ENCODE results near the gene HLA-DMB. TPM values are rescaled to one million over a fixed set of nuclear protein-coding genes. Genes with fewer than 3 reads are reported as not detected.
A peak's percentile ranks its signal among the peaks of the same experiment; 100 is the strongest.

Gene HLA-DMB
- total RNA-seq, 2 donors from 2014 or later: 6.7 to 28.8 TPM

DNA sequence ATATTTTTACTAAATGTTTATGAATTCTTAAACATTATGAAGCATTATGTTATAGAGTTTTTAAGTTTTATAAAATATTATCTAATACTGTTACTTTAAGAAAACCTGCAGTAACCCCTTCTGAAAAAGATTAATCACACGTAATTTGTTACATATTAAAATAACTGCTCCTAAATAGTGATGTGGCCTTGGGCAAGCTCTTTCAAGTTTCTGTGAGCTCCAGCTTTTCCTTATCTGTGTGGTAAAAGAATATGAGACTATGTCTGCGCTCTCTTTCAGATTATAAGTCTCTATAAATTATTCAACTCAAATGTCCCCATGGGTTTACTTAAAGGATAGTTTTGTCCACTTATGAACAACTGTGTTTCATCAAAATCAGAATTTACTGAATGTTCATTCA lies 31.9 kb downstream of the HLA-DMB start:
- Histone ChIP-seq H3K27me3 (no peaks in the 10 kb centered on the region), H3K4me3 (no peak overlapping the region), H3K9me3 (no peaks in the 10 kb centered on the region), H3K36me3 (no peaks in the 10 kb centered on the region), H3K4me1 (no peaks in the 10 kb centered on the region), H3K9ac (ENCODE audit: low read depth in 2 of 2, low read length in 2 of 2) (no peak overlapping the region), H3K27ac (no peak overlapping the region)
- intact Hi-C loops (cut with DNase I): no loop called here
- TF ChIP-seq, protein P1, sequence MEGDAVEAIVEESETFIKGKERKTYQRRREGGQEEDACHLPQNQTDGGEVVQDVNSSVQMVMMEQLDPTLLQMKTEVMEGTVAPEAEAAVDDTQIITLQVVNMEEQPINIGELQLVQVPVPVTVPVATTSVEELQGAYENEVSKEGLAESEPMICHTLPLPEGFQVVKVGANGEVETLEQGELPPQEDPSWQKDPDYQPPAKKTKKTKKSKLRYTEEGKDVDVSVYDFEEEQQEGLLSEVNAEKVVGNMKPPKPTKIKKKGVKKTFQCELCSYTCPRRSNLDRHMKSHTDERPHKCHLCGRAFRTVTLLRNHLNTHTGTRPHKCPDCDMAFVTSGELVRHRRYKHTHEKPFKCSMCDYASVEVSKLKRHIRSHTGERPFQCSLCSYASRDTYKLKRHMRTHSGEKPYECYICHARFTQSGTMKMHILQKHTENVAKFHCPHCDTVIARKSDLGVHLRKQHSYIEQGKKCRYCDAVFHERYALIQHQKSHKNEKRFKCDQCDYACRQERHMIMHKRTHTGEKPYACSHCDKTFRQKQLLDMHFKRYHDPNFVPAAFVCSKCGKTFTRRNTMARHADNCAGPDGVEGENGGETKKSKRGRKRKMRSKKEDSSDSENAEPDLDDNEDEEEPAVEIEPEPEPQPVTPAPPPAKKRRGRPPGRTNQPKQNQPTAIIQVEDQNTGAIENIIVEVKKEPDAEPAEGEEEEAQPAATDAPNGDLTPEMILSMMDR (IDR thresholded peaks at IDR 0.05): no peak
- no peak for DNase-seq

DNA sequence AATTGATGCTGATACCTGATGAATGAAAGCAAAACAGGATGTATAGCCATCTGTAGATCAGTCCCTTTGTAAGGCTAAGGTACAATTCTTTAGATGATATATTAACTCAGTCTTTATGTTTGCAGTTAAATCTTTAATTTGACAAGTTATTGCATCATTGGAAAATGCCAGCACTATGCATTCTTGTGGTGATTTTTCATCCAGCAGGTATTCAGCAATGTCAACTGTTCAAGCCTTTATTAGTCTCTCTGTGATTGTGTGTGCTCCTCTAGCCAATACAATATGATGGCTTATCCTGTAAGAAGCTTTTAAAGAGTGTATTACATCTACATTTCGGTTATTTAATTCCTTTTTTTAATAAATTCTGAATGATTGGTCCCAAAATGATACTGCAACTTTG lies 34.3 kb downstream of the HLA-DMB start:
- intact Hi-C loops (cut with DNase I): no loop called here
- Histone ChIP-seq H3K9me3 (no peaks in the 10 kb centered on the region), H3K4me3 (no peak overlapping the region), H3K9ac (ENCODE audit: low read depth in 2 of 2, low read length in 2 of 2) (no peak overlapping the region), H3K36me3 (no peaks in the 10 kb centered on the region), H3K4me1 (no peaks in the 10 kb centered on the region), H3K27ac (no peak overlapping the region), H3K27me3 (no peaks in the 10 kb centered on the region)
- DNase-seq: no peak
- TF ChIP-seq, protein P1 (IDR thresholded peaks at IDR 0.05): no peak

DNA sequence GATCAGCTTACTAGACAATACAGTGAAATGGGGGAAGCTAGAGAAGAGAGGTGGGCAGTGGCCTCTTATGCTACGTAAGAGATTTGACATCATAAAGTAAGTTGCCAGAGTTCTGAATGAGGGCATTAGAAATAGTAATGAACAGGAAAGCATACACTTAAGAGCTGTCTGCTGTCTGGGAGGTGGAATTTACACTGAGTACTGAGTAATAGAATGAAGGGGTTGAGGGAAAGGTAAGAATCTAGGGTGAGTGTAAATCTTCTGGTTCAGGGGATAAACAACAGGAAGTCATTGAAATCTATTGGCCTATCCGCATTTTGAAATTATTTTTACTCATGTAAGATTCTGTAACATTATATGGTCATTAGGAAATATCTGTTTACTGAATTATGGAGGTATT lies 35.8 kb downstream of the HLA-DMB start:
- Histone ChIP-seq H3K36me3 (no peaks in the 10 kb centered on the region), H3K9ac (ENCODE audit: low read depth in 2 of 2, low read length in 2 of 2) (no peak overlapping the region), H3K27ac (no peak overlapping the region), H3K9me3 (no peaks in the 10 kb centered on the region), H3K4me1 (no peaks in the 10 kb centered on the region), H3K4me3 (no peak overlapping the region), H3K27me3 (no peaks in the 10 kb centered on the region)
- intact Hi-C loops (cut with DNase I): no loop called here
- DNase-seq: no peak
- TF ChIP-seq, protein P1 (IDR thresholded peaks at IDR 0.05): no peak

DNA sequence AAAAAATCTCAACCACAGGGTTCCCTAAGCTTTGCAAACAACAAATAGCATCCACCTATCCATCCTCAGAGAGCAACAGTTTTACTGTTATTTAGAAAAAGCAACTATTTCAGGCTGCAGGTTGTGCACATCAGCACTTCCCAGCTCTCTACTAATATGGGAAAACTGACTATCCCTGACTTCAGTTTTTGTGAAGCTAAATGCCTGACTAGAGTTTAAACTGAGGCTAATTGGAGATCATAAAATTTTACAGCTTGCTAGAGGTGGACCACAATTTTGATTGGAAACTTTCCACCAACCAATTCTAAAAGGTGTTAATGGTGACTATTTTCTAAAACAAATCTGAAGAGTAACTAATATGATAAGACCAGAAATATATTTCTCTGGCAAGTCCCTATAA lies 36.9 kb downstream of the HLA-DMB start:
- H3K36me3 ChIP-seq: no peaks in the 10 kb centered on the region
- H3K4me1 ChIP-seq: no peaks in the 10 kb centered on the region
- H3K27ac ChIP-seq: no peak overlapping the region
- H3K4me3 ChIP-seq: no peak overlapping the region
- H3K9me3 ChIP-seq: no peaks in the 10 kb centered on the region
- no peak for DNase-seq
- H3K9ac ChIP-seq (ENCODE audit: low read depth in 2 of 2, low read length in 2 of 2): no peak overlapping the region
- no peaks in the 10 kb centered on the region for H3K27me3 ChIP-seq
- TF ChIP-seq, protein P1 (IDR thresholded peaks at IDR 0.05): no peak
- intact Hi-C loops (cut with DNase I): no loop called here

DNA sequence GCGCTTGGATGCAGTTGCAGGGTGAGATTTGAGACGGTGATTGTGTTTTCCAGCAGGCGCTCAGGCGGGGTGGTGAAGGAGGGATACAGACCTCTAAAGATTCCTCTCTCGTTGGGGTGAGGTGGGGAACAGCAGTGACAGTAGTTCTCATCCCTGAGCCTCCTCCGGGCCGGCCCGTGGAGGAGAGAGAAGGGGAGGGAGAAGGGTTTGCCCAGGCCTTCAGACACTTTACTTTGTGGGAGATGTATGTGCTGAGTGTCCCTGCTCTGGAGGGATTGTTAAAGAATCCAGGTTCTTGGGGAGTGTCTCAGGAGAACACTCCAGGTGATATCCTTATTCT lies 45.9 kb downstream of the HLA-DMB start:
- Histone ChIP-seq H3K27ac (peak overlapping the region; percentile 98), H3K9ac (ENCODE audit: low read depth in 2 of 2, low read length in 2 of 2) (peak overlapping the region; percentile 65 to 99), H3K27me3 (no peaks in the 10 kb centered on the region), H3K4me1 (no peaks in the 10 kb centered on the region), H3K9me3 (no peaks in the 10 kb centered on the region), H3K36me3 (no peaks in the 10 kb centered on the region), H3K4me3 (peak overlapping the region; percentile 77)
- DNase-seq: no peak
- TF ChIP-seq, protein P1 (IDR thresholded peaks at IDR 0.05): no peak
- intact Hi-C loops (cut with DNase I): no loop called here

All from colonic mucosa (tissue), 4 donors.